Measurements from ENCODE around the gene ULK4.

The ULK4 gene

DNA sequence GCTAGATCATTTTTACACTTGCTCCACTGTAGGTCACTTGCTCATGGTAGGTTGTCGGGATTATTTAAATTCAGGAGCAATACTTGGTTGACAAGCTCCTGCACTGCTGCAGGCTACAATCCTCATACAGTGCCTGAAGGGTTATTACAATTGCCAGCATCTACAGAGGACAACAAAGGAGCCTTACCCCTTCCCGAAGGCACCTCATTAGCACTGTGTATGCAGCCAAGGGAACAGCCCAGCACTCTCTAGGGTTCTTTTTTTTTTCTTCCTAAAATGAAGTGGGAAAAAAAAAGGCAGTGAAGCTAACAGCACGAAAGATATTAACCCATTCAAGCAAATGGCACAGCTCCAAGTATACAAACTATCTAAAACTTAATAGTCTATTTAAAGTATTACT is 142.7 kb downstream of the ULK4 start:
- TF ChIP-seq POLR2A (IDR thresholded peaks at IDR 0.05; ENCODE audit: extremely low read depth, insufficient read length) (no peak), MYC (IDR thresholded peaks at IDR 0.05; ENCODE audit: low read depth, low read length) (no peak)
- TF ChIP-seq, protein P1, sequence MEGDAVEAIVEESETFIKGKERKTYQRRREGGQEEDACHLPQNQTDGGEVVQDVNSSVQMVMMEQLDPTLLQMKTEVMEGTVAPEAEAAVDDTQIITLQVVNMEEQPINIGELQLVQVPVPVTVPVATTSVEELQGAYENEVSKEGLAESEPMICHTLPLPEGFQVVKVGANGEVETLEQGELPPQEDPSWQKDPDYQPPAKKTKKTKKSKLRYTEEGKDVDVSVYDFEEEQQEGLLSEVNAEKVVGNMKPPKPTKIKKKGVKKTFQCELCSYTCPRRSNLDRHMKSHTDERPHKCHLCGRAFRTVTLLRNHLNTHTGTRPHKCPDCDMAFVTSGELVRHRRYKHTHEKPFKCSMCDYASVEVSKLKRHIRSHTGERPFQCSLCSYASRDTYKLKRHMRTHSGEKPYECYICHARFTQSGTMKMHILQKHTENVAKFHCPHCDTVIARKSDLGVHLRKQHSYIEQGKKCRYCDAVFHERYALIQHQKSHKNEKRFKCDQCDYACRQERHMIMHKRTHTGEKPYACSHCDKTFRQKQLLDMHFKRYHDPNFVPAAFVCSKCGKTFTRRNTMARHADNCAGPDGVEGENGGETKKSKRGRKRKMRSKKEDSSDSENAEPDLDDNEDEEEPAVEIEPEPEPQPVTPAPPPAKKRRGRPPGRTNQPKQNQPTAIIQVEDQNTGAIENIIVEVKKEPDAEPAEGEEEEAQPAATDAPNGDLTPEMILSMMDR (IDR thresholded peaks at IDR 0.05; ENCODE audit: low read depth, low read length) = no peak
- TF ChIP-seq, protein P2, sequence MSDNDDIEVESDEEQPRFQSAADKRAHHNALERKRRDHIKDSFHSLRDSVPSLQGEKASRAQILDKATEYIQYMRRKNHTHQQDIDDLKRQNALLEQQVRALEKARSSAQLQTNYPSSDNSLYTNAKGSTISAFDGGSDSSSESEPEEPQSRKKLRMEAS (IDR thresholded peaks at IDR 0.05; ENCODE audit: low read depth, low read length) = no peak
- H3K4me3 ChIP-seq (ENCODE audit: low read depth, low read length) = no peak overlapping the region
- no peak for DNase-seq (ENCODE audit: low read depth)

- no peak for DNase-seq (ENCODE audit: low read depth)
- TF ChIP-seq POLR2A (IDR thresholded peaks at IDR 0.05; ENCODE audit: extremely low read depth, insufficient read length) (no peak), MYC (IDR thresholded peaks at IDR 0.05; ENCODE audit: low read depth, low read length) (no peak)
- TF ChIP-seq, protein P1 (IDR thresholded peaks at IDR 0.05; ENCODE audit: low read depth, low read length) = no peak
- TF ChIP-seq, protein P2 (IDR thresholded peaks at IDR 0.05; ENCODE audit: low read depth, low read length) = no peak
- no peak overlapping the region for H3K4me3 ChIP-seq (ENCODE audit: low read depth, low read length)
Measured at GRCh38 chr3:41808618-41809017, 153.3 kb downstream of the ULK4 start.

DNA sequence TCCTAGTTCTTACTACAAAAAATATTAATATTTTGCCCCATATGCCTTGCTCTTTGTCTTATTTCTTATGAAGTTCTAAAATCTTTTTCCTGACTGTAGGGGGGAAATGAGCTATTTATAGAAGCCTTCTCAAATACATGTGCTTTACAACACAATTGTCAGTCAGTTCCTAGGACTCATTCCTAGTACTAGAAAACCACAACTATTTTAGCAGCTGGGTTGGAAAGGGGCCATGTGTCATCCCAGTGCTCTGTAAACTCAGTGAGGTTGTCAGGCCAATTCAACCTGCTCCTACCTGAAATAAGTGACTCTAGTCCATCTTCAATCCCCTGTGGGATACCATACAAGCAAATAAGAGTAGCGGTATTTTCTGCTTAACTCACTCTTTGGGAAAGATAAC is 153.8 kb downstream of the ULK4 start:
- TF ChIP-seq MYC (IDR thresholded peaks at IDR 0.05; ENCODE audit: low read depth, low read length) = no peak
- TF ChIP-seq POLR2A (IDR thresholded peaks at IDR 0.05; ENCODE audit: extremely low read depth, insufficient read length) = no peak
- TF ChIP-seq, protein P2 (IDR thresholded peaks at IDR 0.05; ENCODE audit: low read depth, low read length) = no peak
- TF ChIP-seq, protein P1 (IDR thresholded peaks at IDR 0.05; ENCODE audit: low read depth, low read length) = no peak
- no peak overlapping the region for H3K4me3 ChIP-seq (ENCODE audit: low read depth, low read length)
- no peak for DNase-seq (ENCODE audit: low read depth)

DNA sequence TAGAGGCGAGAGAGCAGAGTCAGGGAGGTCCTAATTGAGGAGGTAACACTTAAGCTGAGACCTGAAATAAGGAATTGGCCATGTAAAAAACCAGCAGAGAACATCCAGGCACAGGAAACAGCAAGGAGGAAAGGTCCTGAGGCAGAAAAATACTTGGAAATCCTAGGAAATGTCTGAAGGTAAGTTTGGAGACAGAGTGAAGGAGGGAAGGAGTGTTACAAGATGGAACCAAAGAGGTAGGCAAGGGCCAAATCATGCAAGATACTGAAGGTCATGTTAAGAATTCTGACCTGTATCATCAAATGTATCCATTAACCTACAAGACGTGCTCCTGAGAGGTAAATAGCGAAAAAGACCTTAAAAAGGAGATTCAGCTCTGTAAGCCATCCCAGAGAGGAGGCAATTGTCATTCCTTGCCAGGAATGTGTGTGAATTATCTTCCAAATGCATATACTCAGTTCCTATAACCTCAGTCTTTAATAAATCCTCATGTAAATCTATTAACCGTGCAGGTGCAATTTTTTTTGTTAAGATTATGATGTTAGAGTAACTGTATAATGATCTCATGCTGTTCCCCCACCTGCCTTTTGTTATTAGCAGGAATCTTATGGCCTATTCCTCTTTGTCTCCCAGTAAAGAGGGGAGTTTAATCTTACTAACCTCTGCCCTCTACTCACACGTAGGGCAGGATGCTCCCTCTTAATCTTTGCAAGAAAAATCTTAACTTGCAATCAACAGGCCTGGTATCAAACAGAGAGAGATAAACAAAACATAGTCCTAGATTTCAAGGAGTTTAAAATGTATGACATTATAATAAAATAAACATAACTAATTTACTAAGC is 166.9 kb downstream of the ULK4 start:
- DNase-seq (ENCODE audit: low read depth) = no peak
- H3K4me3 ChIP-seq (ENCODE audit: low read depth, low read length) = no peak overlapping the region
- TF ChIP-seq POLR2A (IDR thresholded peaks at IDR 0.05; ENCODE audit: extremely low read depth, insufficient read length) (no peak), MYC (IDR thresholded peaks at IDR 0.05; ENCODE audit: low read depth, low read length) (no peak)
- TF ChIP-seq, protein P2 (IDR thresholded peaks at IDR 0.05; ENCODE audit: low read depth, low read length) = no peak
- TF ChIP-seq, protein P1 (IDR thresholded peaks at IDR 0.05; ENCODE audit: low read depth, low read length) = no peak

- TF ChIP-seq MYC (IDR thresholded peaks at IDR 0.05; ENCODE audit: low read depth, low read length) (no peak), POLR2A (IDR thresholded peaks at IDR 0.05; ENCODE audit: extremely low read depth, insufficient read length) (no peak)
- TF ChIP-seq, protein P2 (IDR thresholded peaks at IDR 0.05; ENCODE audit: low read depth, low read length) = no peak
- TF ChIP-seq, protein P1 (IDR thresholded peaks at IDR 0.05; ENCODE audit: low read depth, low read length) = no peak
- no peak overlapping the region for H3K4me3 ChIP-seq (ENCODE audit: low read depth, low read length)
- DNase-seq (ENCODE audit: low read depth) = no peak
Measured at GRCh38 chr3:41792806-41793205, 169.1 kb downstream of the ULK4 start.

Data from NB4 (cell line).